ENCODE data around the gene AKT2. TPM values are rescaled to one million over a fixed set of nuclear protein-coding genes. Genes with fewer than 3 reads are reported as not detected.
"Not testable (repeated sequence)": the region's sequence is repeated elsewhere in the genome, so short reads cannot be mapped to it uniquely, and the experiment has no call there.

Gene AKT2
- 48.9 TPM for total RNA-seq
- 110 TPM for polyA plus RNA-seq
- long read RNA-seq, donor 1, full-length matches to known transcripts = 2 of 2 reads
- long read RNA-seq, donor 1, partial matches to known transcripts = 0 of 2 reads
- long read RNA-seq, donor 1, other reads (novel, unspliced or antisense) = 0 of 2 reads
- long read RNA-seq, donor 2, full-length matches to known transcripts = 40 of 65 reads
- long read RNA-seq, donor 2, partial matches to known transcripts = 25 of 65 reads
- long read RNA-seq, donor 2, other reads (novel, unspliced or antisense) = 0 of 65 reads
- long read RNA-seq, donor 3, full-length matches to known transcripts = 15 of 34 reads
- long read RNA-seq, donor 3, partial matches to known transcripts = 19 of 34 reads
- long read RNA-seq, donor 3, other reads (novel, unspliced or antisense) = 0 of 34 reads
- long read RNA-seq, donor 4, full-length matches to known transcripts = 9 of 9 reads
- long read RNA-seq, donor 4, partial matches to known transcripts = 0 of 9 reads
- long read RNA-seq, donor 4, other reads (novel, unspliced or antisense) = 0 of 9 reads
- long read RNA-seq, donor 5, full-length matches to known transcripts = 16 of 62 reads
- long read RNA-seq, donor 5, partial matches to known transcripts = 46 of 62 reads
- long read RNA-seq, donor 5, other reads (novel, unspliced or antisense) = 0 of 62 reads
- long read RNA-seq, donor 6, full-length matches to known transcripts = 18 of 32 reads
- long read RNA-seq, donor 6, partial matches to known transcripts = 14 of 32 reads
- long read RNA-seq, donor 6, other reads (novel, unspliced or antisense) = 0 of 32 reads
- long read RNA-seq, donor 7, full-length matches to known transcripts = 11 of 23 reads
- long read RNA-seq, donor 7, partial matches to known transcripts = 12 of 23 reads
- long read RNA-seq, donor 7, other reads (novel, unspliced or antisense) = 0 of 23 reads
- long read RNA-seq, donor 8, full-length matches to known transcripts = 11 of 26 reads
- long read RNA-seq, donor 8, partial matches to known transcripts = 15 of 26 reads
- long read RNA-seq, donor 8, other reads (novel, unspliced or antisense) = 0 of 26 reads
- long read RNA-seq, donor 9, full-length matches to known transcripts = 15 of 49 reads
- long read RNA-seq, donor 9, partial matches to known transcripts = 34 of 49 reads
- long read RNA-seq, donor 9, other reads (novel, unspliced or antisense) = 0 of 49 reads
- long read RNA-seq, donor 10, full-length matches to known transcripts = 11 of 31 reads
- long read RNA-seq, donor 10, partial matches to known transcripts = 20 of 31 reads
- long read RNA-seq, donor 10, other reads (novel, unspliced or antisense) = 0 of 31 reads

DNA sequence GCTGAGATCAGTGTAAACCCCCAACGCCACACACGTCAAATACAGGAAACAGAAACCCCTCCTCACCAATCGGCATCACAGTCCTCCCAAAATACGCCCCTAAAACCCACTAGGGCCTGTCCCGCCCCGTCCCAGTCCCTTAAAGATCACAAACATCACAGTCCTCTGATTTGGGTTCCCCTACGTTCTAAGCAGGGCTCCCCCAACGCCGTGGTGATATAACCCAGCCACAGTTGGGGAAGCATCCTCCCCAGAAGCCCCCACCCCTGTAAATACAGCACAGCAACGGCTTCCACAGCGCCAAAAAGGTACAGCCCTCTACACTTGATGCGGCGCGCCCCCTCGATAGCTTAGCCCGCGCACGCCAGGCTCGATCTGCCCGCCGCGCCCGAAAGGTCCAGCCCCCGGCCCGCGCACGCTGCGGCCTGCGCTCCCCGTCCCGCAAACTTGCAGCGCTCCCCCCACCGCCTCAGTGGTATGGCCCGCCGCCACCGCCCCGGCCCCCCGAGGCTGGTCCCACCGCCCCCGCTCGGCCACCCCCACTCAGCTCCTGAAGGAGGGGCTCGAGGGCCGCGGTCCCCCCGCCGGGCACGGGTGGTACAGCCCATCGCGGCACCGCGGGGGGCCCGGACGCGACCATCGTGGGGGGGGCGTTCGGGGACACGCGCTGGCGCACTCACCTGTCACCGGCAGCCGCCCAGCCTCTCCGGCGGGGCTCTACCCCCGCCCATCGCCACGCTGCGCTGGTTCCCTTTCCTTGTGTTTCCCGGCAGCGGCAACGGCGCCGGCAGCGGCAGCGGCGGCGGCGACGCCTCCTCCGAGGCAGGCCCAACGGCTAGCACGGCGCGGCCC is at the start of gene AKT2:
AKT2 (minus strand) TSS at position 845 of the 852 bp plus-strand sequence. CDS start 20,078 bp downstream, outside the sequence.
- Histone ChIP-seq H3K27me3 (ENCODE audit: control insufficient read depth in 2 of 2, insufficient read depth in 1 of 2, low read length in 1 of 2) (no peaks in the 10 kb centered on the region), H3K4me3 (ENCODE audit: low read length in 2 of 2) (peak within 1 kb of the TSS; percentile 76 to 85), H3K27ac (ENCODE audit: low read depth in 1 of 2, low read length in 1 of 2) (peak within 1 kb of the TSS; percentile 99 to 100), H3K36me3 (ENCODE audit: control insufficient read depth in 2 of 2, insufficient read depth in 2 of 2, low read length in 1 of 2) (peaks cover 8% of the 10 kb centered on the region in 2 donors), H3K9me3 (ENCODE audit: control insufficient read depth in 2 of 2, insufficient read depth in 1 of 2, low read length in 1 of 2) (no peaks in the 10 kb centered on the region), H3K4me1 (ENCODE audit: control insufficient read depth in 2 of 2, insufficient read depth in 2 of 2, low read length in 2 of 2) (peaks cover 16 to 57% of the 10 kb centered on the region in 2 donors)
- under 1% methylated on average over 83 of the region's 84 CpGs for WGBS
- peak; percentile 39 to 92 (median 77) for DNase-seq (ENCODE audit: low read depth in 6 of 9, low spot score in 9 of 9)

DNA sequence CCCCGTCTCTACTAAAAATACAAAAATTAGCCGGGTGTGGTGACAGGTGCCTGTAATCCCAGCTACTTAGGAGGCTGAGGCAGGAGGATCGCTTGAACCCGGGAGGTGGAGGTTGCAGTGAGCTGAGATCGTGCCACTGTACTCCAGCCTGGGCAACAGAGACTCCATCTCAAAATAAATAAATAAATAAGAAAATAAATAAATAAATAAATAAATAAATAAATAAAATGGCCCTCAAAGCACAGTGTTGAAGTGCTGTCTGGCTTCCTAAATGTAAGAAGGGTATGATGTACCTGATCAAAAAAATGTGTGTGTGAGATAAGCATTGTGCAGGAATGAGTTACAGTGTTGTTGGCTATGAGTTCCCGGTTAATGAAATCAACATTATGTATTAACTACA is 47.9 kb upstream of the AKT2 start:
- WGBS = over 99% methylated on average over 6 of the region's 6 CpGs

DNA sequence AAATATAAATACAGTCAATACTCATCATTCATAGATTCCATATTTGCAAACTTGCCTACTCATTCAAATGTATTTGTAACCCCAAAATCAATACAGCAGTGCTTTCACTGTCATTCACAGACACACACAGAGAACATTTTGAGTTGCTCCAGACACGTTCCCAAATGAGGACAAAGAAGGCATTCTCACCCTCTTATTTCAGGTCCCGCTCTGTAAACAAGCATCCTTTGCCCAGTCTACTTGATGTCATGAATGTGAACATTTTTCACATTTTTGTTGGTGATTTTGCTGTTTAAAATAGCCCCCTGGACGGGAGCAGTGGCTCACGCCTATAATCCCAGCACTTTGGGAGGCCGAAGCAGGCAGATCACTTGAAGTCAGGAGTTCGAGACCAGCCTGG is 47.5 kb upstream of the AKT2 start:
- Histone ChIP-seq H3K27ac (ENCODE audit: low read depth in 1 of 2, low read length in 1 of 2) (no peak overlapping the region), H3K4me3 (ENCODE audit: low read length in 2 of 2) (no peak overlapping the region), H3K9me3 (ENCODE audit: control insufficient read depth in 2 of 2, insufficient read depth in 1 of 2, low read length in 1 of 2) (no peaks in the 10 kb centered on the region), H3K27me3 (ENCODE audit: control insufficient read depth in 2 of 2, insufficient read depth in 1 of 2, low read length in 1 of 2) (no peaks in the 10 kb centered on the region), H3K36me3 (ENCODE audit: control insufficient read depth in 2 of 2, insufficient read depth in 2 of 2, low read length in 1 of 2) (peaks cover 62 to 73% of the 10 kb centered on the region in 2 donors), H3K4me1 (ENCODE audit: control insufficient read depth in 2 of 2, insufficient read depth in 2 of 2, low read length in 2 of 2) (no peaks in the 10 kb centered on the region)
- DNase-seq (ENCODE audit: low read depth in 6 of 9, low spot score in 9 of 9) = no peak
- 97% methylated on average over 6 of the region's 6 CpGs for WGBS

More for the DNA sequence above, 47.9 kb upstream of the AKT2 start:
- H3K27me3 ChIP-seq (ENCODE audit: control insufficient read depth in 2 of 2, insufficient read depth in 1 of 2, low read length in 1 of 2); H3K4me3 ChIP-seq (ENCODE audit: low read length in 2 of 2); H3K27ac ChIP-seq (ENCODE audit: low read depth in 1 of 2, low read length in 1 of 2); H3K9me3 ChIP-seq (ENCODE audit: control insufficient read depth in 2 of 2, insufficient read depth in 1 of 2, low read length in 1 of 2); H3K4me1 ChIP-seq (ENCODE audit: control insufficient read depth in 2 of 2, insufficient read depth in 2 of 2, low read length in 2 of 2); DNase-seq (ENCODE audit: low read depth in 6 of 9, low spot score in 9 of 9): not testable (repeated sequence)
- H3K36me3 ChIP-seq (ENCODE audit: control insufficient read depth in 2 of 2, insufficient read depth in 2 of 2, low read length in 1 of 2) = peaks cover 58 to 73% of the 10 kb centered on the region in 2 donors

DNA sequence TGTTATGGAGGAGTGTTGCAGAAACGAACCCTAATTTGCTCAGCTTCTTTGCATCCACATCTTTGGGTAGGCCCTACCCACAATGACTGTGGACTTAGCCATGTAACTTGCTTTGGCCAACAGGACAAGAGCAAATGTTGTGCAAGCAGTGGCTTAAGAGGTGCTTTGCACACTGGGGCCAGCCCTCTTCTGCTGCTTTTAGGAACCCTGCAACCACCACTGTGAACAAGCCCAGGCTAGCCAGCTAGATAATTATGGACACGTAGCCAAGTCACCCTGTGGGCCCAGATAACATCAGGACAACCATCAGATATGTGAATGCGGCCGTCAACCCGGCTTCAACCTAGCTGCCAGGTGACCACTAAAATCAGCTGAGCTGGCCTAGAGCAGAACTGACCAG is 45.9 kb upstream of the AKT2 start:
- no peak for DNase-seq (ENCODE audit: low read depth in 6 of 9, low spot score in 9 of 9)
- Histone ChIP-seq H3K9me3 (ENCODE audit: control insufficient read depth in 2 of 2, insufficient read depth in 1 of 2, low read length in 1 of 2) (no peaks in the 10 kb centered on the region), H3K4me3 (ENCODE audit: low read length in 2 of 2) (no peak overlapping the region), H3K27ac (ENCODE audit: low read depth in 1 of 2, low read length in 1 of 2) (no peak overlapping the region), H3K36me3 (ENCODE audit: control insufficient read depth in 2 of 2, insufficient read depth in 2 of 2, low read length in 1 of 2) (peaks cover 72 to 76% of the 10 kb centered on the region in 2 donors), H3K4me1 (ENCODE audit: control insufficient read depth in 2 of 2, insufficient read depth in 2 of 2, low read length in 2 of 2) (no peaks in the 10 kb centered on the region), H3K27me3 (ENCODE audit: control insufficient read depth in 2 of 2, insufficient read depth in 1 of 2, low read length in 1 of 2) (no peaks in the 10 kb centered on the region)
- WGBS = 94% methylated on average over 5 of the region's 5 CpGs

DNA sequence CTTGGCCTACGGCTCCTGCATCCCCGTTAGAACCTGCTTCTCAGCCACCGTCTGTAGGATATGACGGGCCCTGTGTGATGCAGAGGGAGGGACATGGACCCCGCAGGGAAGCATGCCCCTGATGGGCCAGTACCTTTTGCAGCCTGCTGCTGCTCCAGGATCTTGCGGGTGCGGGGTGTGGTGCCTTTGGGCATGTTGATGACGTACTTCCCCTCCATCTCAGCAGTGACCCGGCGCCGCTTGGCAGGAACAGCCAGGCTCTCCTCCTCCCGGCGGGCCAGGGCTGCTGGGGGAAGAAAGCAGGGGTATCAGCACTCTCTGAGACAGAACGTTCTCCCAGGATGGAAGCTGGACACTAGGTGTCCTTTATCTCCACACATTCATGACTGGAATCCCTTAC is 41.1 kb upstream of the AKT2 start:
- Histone ChIP-seq H3K36me3 (ENCODE audit: control insufficient read depth in 2 of 2, insufficient read depth in 2 of 2, low read length in 1 of 2) (peaks cover 77 to 82% of the 10 kb centered on the region in 2 donors), H3K27me3 (ENCODE audit: control insufficient read depth in 2 of 2, insufficient read depth in 1 of 2, low read length in 1 of 2) (no peaks in the 10 kb centered on the region), H3K27ac (ENCODE audit: low read depth in 1 of 2, low read length in 1 of 2) (no peak overlapping the region), H3K4me1 (ENCODE audit: control insufficient read depth in 2 of 2, insufficient read depth in 2 of 2, low read length in 2 of 2) (no peaks in the 10 kb centered on the region), H3K4me3 (ENCODE audit: low read length in 2 of 2) (no peak overlapping the region), H3K9me3 (ENCODE audit: control insufficient read depth in 2 of 2, insufficient read depth in 1 of 2, low read length in 1 of 2) (no peaks in the 10 kb centered on the region)
- no peak for DNase-seq (ENCODE audit: low read depth in 6 of 9, low spot score in 9 of 9)
- WGBS = 98% methylated on average over 14 of the region's 14 CpGs

DNA sequence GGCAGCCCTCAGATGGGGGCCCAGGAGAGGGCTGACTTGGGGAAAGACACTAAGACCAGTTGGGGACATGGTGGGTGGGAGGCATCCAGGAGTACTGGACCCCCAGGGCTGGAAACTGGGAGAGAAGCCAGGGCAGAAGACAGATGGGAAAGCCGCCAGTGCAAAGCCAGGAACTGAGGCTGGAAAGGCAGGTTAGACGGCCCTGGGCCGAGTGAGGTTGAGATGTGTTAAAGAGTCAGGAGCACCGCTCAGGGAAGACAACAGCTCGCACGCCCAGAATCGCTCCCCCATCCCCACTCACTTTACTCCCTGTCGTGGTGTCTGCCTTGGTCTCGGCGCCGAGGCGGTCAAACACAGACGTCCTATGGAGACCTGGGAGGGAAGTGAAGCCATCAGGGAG is 38.6 kb upstream of the AKT2 start:
- no peak for DNase-seq (ENCODE audit: low read depth in 6 of 9, low spot score in 9 of 9)
- no peaks in the 10 kb centered on the region for H3K9me3 ChIP-seq (ENCODE audit: control insufficient read depth in 2 of 2, insufficient read depth in 1 of 2, low read length in 1 of 2)
- 96% methylated on average over 13 of the region's 13 CpGs for WGBS

DNA sequence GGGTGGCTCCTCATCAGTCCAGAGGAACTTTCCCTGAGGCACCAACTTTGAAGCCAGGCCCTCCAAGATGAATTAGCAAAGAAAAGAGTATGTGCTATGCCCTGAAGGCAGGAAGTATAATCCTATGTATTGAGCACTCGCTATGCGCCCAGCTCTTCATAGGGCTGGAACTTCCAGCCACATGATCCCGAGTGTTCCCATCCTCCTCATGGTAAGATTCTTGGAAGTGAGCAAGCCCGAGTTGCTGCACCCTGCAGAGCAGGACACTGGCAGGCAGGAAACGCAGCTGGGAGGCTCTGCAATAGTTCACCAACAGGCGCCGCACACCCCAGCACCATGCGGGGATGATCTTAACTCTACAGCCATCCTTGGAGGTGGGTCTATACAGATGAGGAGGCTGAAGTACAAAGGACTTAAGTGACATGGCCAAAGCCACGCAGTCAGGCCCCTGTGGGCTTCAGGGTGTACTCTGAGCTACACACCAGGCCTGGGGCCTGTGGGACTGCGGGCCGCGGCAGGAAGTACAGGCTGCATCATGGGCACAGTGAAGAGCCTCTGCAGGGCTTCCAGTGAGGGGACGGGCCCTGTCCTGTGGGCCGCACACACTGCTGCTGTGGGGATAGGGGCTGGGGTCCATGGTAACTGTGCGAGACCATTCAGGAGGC is 37.9 kb upstream of the AKT2 start:
- no peak for DNase-seq (ENCODE audit: low read depth in 6 of 9, low spot score in 9 of 9)
- H3K4me3 ChIP-seq (ENCODE audit: low read length in 2 of 2) = no peak overlapping the region
- 98% methylated on average over 15 of the region's 15 CpGs for WGBS
- H3K27me3 ChIP-seq (ENCODE audit: control insufficient read depth in 2 of 2, insufficient read depth in 1 of 2, low read length in 1 of 2) = no peaks in the 10 kb centered on the region
- H3K4me1 ChIP-seq (ENCODE audit: control insufficient read depth in 2 of 2, insufficient read depth in 2 of 2, low read length in 2 of 2) = no peaks in the 10 kb centered on the region
- no peak overlapping the region for H3K27ac ChIP-seq (ENCODE audit: low read depth in 1 of 2, low read length in 1 of 2)
- H3K9me3 ChIP-seq (ENCODE audit: control insufficient read depth in 2 of 2, insufficient read depth in 1 of 2, low read length in 1 of 2) = no peaks in the 10 kb centered on the region
- H3K36me3 ChIP-seq (ENCODE audit: control insufficient read depth in 2 of 2, insufficient read depth in 2 of 2, low read length in 1 of 2) = peaks cover 66 to 84% of the 10 kb centered on the region in 2 donors

More for the DNA sequence above, 38.6 kb upstream of the AKT2 start:
- Histone ChIP-seq H3K27ac (ENCODE audit: low read depth in 1 of 2, low read length in 1 of 2) (no peak overlapping the region), H3K36me3 (ENCODE audit: control insufficient read depth in 2 of 2, insufficient read depth in 2 of 2, low read length in 1 of 2) (peaks cover 67 to 84% of the 10 kb centered on the region in 2 donors), H3K4me3 (ENCODE audit: low read length in 2 of 2) (no peak overlapping the region), H3K4me1 (ENCODE audit: control insufficient read depth in 2 of 2, insufficient read depth in 2 of 2, low read length in 2 of 2) (no peaks in the 10 kb centered on the region), H3K27me3 (ENCODE audit: control insufficient read depth in 2 of 2, insufficient read depth in 1 of 2, low read length in 1 of 2) (no peaks in the 10 kb centered on the region)

DNA sequence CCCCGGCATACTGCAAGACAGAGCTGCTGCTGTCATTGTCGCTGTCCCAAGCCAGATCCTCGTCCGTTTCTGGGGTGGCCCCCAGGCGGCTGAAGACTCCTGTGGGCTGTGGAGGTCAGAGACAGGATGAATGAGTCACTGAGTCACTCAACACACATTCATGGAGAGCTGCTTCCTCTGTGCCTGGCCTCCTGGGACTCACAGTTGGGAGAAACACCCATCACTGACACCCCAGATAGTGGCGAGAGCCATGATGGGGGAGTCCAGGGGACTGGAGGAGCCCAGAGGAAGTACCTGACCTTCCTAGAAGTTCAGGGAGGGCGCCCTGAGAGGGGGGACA is 37.1 kb upstream of the AKT2 start:
- WGBS = 96% methylated on average over 7 of the region's 7 CpGs
- Histone ChIP-seq H3K9me3 (ENCODE audit: control insufficient read depth in 2 of 2, insufficient read depth in 1 of 2, low read length in 1 of 2) (no peaks in the 10 kb centered on the region), H3K27ac (ENCODE audit: low read depth in 1 of 2, low read length in 1 of 2) (no peak overlapping the region)

More for the DNA sequence above, 37.1 kb upstream of the AKT2 start:
- Histone ChIP-seq H3K36me3 (ENCODE audit: control insufficient read depth in 2 of 2, insufficient read depth in 2 of 2, low read length in 1 of 2) (peaks cover 58 to 81% of the 10 kb centered on the region in 2 donors), H3K27me3 (ENCODE audit: control insufficient read depth in 2 of 2, insufficient read depth in 1 of 2, low read length in 1 of 2) (no peaks in the 10 kb centered on the region), H3K4me3 (ENCODE audit: low read length in 2 of 2) (no peak overlapping the region), H3K4me1 (ENCODE audit: control insufficient read depth in 2 of 2, insufficient read depth in 2 of 2, low read length in 2 of 2) (no peaks in the 10 kb centered on the region)
- DNase-seq (ENCODE audit: low read depth in 6 of 9, low spot score in 9 of 9) = no peak
